ENCODE data around the gene CELF2. TPM values are rescaled to one million over a fixed set of nuclear protein-coding genes. Genes with fewer than 3 reads are reported as not detected.

CELF2 gene
- total RNA-seq, 1 experiment from 2014 or later = not detected

- TF ChIP-seq CTCF (IDR thresholded peaks at IDR 0.05; ENCODE audit: unreplicated experiment) = no peak
- Mint-ChIP-seq H3K9me3 (ENCODE audit: low read depth, unreplicated experiment) (no peaks in the 10 kb centered on the region), H3K27me3 (ENCODE audit: unreplicated experiment) (peaks cover 36% of the 10 kb centered on the region), H3K4me3 (ENCODE audit: low read depth, unreplicated experiment) (no peak overlapping the region), H3K27ac (ENCODE audit: unreplicated experiment) (no peak overlapping the region), H3K4me1 (ENCODE audit: low read depth, unreplicated experiment) (no peaks in the 10 kb centered on the region), H3K36me3 (ENCODE audit: insufficient read depth, unreplicated experiment) (no peaks in the 10 kb centered on the region)
- intact Hi-C loops (cut with micrococcal nuclease; ENCODE audit: unreplicated experiment) = no loop called here
- DNase-seq = no peak
- no TSS peak for BruUV-seq (replicated peaks)
- CTCF ChIA-PET = no interaction called here
Measured at GRCh38 chr10:11299125-11299524, 281.5 kb downstream of the CELF2 start.

GRCh38 chr10:11300026-11300425 lies 282.4 kb downstream of the CELF2 start:
- no peak for TF ChIP-seq CTCF (IDR thresholded peaks at IDR 0.05; ENCODE audit: unreplicated experiment)
- Mint-ChIP-seq H3K4me3 (ENCODE audit: low read depth, unreplicated experiment) (no peak overlapping the region), H3K27me3 (ENCODE audit: unreplicated experiment) (peaks cover 28% of the 10 kb centered on the region), H3K9me3 (ENCODE audit: low read depth, unreplicated experiment) (no peaks in the 10 kb centered on the region), H3K4me1 (ENCODE audit: low read depth, unreplicated experiment) (no peaks in the 10 kb centered on the region), H3K36me3 (ENCODE audit: insufficient read depth, unreplicated experiment) (no peaks in the 10 kb centered on the region), H3K27ac (ENCODE audit: unreplicated experiment) (no peak overlapping the region)
- BruUV-seq (replicated peaks) = no TSS peak
- DNase-seq = no peak
- CTCF ChIA-PET = no interaction called here
- intact Hi-C loops (cut with micrococcal nuclease; ENCODE audit: unreplicated experiment) = no loop called here

GRCh38 chr10:11300563-11300962 lies 282.9 kb downstream of the CELF2 start:
- BruUV-seq (replicated peaks) = no TSS peak
- Mint-ChIP-seq H3K27me3 (ENCODE audit: unreplicated experiment) (peaks cover 23% of the 10 kb centered on the region), H3K4me3 (ENCODE audit: low read depth, unreplicated experiment) (no peak overlapping the region), H3K4me1 (ENCODE audit: low read depth, unreplicated experiment) (no peaks in the 10 kb centered on the region), H3K36me3 (ENCODE audit: insufficient read depth, unreplicated experiment) (no peaks in the 10 kb centered on the region), H3K27ac (ENCODE audit: unreplicated experiment) (no peak overlapping the region), H3K9me3 (ENCODE audit: low read depth, unreplicated experiment) (no peaks in the 10 kb centered on the region)
- no peak for TF ChIP-seq CTCF (IDR thresholded peaks at IDR 0.05; ENCODE audit: unreplicated experiment)
- intact Hi-C loops (cut with micrococcal nuclease; ENCODE audit: unreplicated experiment) = no loop called here
- DNase-seq = no peak
- CTCF ChIA-PET = no interaction called here

GRCh38 chr10:11301571-11302111 lies 284.0 kb downstream of the CELF2 start:
- no peaks in the 10 kb centered on the region for H3K4me1 Mint-ChIP-seq (ENCODE audit: low read depth, unreplicated experiment)
- CTCF ChIA-PET = no interaction called here
- intact Hi-C loops (cut with micrococcal nuclease; ENCODE audit: unreplicated experiment) = no loop called here
- peaks cover 13% of the 10 kb centered on the region for H3K27me3 Mint-ChIP-seq (ENCODE audit: unreplicated experiment)
- no peaks in the 10 kb centered on the region for H3K36me3 Mint-ChIP-seq (ENCODE audit: insufficient read depth, unreplicated experiment)
- no peak overlapping the region for H3K4me3 Mint-ChIP-seq (ENCODE audit: low read depth, unreplicated experiment)
- TF ChIP-seq CTCF (IDR thresholded peaks at IDR 0.05; ENCODE audit: unreplicated experiment) = no peak
- no peaks in the 10 kb centered on the region for H3K9me3 Mint-ChIP-seq (ENCODE audit: low read depth, unreplicated experiment)
- BruUV-seq (replicated peaks) = no TSS peak
- no peak for DNase-seq
- no peak overlapping the region for H3K27ac Mint-ChIP-seq (ENCODE audit: unreplicated experiment)
